ENCODE measurements around the gene NALCN.
A peak's percentile ranks its signal among the peaks of the same experiment; 100 is the strongest.

Gene NALCN

DNA sequence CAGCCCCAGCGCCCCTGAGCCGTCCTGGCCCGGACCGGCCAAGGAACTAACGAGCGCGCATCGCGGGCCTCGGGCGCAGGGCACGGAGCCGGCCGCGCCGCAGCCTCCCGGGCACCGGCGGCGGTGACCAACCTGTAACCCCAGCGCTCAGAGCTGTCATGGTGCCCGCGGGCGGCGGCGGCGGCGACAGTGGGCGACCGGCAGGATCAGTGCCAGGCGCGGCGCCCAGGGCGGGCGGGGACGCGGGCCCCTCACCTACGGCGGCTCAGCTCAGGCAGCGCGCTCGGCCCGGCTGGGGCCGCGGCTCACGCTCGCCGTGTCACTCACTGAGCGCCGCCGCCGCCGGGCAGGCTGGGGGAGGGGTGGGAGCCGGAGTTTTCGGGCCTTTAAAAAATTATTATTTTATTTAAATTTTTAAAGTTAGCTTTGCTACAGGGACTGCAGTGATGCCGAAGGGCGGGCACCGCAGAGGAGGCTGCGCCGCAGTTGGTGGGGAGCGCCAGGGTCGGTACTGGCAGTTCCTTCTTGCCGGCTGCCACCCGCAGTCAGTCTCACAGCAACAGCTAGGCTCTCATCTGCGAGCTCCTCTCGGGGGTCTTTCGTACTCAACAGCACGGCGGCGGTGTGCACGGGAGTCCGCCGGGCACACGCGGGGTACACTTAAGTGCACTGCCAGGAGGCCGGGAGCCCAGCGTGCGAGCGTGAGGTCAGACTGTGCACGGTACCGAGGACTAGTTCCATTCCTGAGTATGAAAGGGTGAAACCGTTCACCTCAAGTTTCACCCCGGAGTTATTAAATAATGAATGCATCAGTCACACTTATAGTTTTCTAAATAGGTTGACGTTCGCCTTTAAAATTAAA lies at the start of gene NALCN:
NALCN (minus strand) TSS at position 328 of the 862 bp plus-strand sequence. CDS start 17,382 bp downstream, outside the sequence.
- peak; percentile 52 for DNase-seq (ENCODE audit: low read depth)

DNA sequence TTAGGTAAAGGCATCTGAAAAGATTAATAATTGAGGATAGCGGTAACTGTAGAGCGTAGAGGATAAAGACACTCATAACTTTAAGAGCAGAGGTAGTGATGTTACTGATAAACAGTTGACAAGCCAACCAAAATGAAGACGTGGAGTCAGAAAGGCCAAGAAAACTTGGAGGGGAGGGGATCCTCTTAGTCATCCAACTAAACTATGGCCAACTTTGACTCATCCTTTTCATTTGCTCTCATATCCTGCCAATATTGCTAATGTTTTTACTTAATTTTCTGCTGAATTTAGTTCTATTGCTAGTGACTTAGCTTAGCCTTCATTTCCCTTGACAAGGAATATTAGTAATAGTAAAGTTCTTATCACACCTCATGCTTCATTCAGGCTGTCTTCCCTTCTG lies 49.6 kb upstream of the NALCN start:
- peak; percentile 81 for DNase-seq (ENCODE audit: low read depth)

DNA sequence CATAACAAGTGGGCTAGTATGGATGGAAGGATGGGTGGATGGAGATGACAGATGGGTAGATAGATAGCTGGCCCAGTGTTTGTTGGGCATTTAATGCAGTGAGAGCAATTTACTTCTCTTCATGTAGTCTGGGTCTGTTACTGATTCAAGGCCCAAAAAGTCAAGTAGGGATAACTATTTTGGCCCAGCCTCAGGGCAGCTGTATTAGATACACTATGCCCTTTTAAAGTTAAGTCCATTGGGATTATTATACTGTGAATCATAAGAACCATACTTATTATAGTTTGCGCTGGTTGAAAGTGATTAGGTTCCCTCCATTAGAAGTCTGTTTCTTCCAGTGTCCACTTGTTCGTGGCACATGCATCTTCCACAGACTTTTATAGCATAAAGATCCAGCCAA lies 40.9 kb upstream of the NALCN start:
- DNase-seq (ENCODE audit: low read depth): no peak

DNA sequence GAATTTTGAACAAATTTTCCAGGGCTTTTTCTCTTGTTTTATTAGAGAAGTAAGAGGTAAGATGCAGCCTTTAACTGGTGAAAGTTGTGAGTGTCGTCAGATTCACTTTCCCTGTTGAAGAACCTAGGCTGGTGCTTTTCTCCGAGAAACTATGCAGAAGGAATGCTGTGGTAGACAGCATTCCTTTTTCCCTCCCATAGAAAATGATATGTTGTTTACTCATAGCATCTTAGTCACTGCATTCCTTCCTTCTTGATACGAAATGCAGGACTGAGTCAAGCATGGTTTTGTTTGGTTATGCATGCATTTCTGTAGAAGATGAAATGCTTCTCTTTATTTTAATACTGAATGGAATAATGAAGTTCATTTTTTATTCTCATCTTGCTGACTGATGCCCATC lies 39.6 kb upstream of the NALCN start:
- peak; percentile 97 for DNase-seq (ENCODE audit: low read depth)

DNA sequence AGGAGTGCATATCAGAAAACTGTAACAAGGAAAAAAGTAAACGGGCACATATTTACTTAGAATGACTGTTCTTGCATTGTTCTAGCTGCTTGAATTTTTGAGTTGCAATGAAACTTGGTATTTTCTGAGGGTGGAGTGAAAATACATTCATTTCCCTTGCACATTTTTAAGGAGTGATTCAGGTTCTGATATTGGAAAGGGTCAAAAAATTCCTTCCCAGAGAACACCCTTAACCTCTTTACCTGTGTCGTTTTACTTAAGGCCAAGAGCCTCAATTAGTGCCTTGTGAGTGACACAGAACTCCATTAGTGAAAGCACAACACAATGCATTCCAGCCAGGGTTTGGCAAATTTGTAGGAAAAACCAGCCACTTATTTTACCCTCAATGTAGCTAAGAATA lies 38.5 kb upstream of the NALCN start:
- DNase-seq (ENCODE audit: low read depth): peak; percentile 78

DNA sequence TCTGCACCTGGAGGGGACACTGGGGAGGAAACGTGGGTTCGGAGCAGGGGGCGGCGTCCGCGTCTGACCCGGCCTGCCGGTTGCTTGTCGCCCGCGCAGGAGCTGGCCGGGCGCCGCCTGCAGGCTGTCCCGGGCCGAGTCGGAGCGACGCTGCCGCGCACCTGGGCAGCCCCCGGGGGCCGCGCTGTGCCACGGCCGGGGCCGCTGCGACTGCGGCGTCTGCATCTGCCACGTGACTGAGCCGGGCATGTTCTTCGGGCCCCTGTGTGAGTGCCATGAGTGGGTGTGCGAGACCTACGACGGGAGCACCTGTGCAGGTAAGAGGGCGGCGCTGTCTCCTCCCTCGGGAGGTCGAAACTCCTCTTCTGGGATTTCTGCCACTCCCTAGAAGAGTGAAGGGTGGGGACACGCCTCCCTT lies 37.5 kb upstream of the NALCN start:
- DNase-seq (ENCODE audit: low read depth): peak; percentile 64

DNA sequence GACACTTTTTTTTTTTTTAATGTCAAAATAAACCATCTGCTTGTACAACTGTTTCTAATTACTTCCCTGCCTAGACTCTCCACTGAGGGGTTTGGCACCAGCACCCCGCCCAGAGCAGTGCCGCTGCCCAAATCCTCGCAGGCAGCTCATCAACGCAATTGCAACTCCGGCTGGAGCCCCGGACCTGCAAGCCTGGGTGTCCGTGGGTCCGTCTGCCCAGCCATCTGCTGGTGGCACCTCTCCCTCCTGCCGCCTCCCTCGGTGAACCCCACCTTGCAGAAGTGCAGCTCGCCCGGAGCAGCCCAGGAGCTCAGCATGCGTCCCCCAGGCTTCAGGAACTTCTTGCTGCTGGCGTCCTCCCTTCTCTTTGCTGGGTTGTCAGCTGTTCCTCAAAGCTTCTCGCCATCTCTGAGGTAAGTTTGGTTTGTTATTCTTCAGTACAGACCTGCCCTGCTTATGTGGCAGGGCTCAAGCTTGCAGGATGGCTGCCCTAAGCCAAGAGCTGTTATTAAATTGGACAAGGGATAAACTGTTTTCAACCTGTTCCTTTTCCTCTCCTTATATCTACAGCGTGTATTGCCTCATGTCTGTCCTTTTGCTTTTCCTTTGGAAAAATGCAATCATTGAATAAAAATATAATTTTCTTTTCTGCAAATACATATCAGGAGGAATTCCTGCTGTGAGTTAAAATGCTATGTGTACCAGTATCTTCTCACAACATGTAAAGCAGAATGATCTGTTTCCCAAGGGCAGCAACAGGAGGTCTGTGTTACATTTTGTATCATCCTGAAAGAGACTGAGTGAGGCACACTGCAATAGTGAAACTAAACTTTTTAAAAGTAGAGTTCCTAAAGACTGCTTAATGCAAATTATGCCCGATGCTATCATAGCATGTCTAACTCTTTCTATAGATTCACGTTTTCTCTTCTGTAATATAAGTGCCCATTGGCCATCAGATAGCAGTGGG lies 36.5 kb upstream of the NALCN start, which contains the start of gene ITGBL1:
ITGBL1 (plus strand) TSS at position 157 of the 967 bp plus-strand sequence; CDS start at position 316, 159 bp downstream.
- peak; percentile 64 for DNase-seq (ENCODE audit: low read depth)

DNA sequence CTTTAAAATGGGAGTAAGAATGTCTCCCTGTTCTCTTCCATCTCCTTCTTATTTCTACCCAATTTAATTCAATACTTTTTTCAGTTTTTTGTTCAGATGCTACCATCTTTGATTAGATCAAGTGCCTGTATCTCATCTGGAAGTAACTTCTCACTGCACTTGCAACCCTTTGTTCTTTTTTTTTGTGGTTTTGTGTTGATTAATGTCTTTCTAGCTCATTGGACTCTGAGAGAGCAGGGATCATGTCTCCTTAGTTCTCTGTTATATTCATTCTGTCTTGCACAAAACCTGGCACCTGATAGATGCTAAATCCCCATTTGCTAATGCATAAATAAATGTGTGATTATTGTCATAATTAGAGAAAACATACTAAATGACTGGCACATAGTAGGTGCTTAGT lies 35.3 kb upstream of the NALCN start:
- no peak for DNase-seq (ENCODE audit: low read depth)

DNA sequence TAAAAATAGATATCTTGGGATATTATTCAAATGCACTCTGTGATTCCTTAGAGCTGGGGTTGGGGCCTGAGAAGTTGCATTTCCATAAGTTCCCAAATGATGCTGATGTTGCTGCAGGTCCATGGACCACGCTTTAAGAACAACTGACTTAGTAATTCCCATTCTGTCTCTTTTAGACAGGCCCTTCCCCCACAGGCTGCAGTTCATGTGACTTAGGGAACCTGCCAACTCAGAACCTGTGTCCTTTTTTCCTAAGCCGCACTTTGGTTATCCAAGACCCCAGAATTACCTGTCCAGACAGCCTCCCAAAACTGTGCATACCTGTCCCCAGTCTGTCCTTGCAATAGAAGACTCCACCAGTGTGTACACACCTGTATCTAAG lies 34.4 kb upstream of the NALCN start:
- DNase-seq (ENCODE audit: low read depth): no peak

DNA sequence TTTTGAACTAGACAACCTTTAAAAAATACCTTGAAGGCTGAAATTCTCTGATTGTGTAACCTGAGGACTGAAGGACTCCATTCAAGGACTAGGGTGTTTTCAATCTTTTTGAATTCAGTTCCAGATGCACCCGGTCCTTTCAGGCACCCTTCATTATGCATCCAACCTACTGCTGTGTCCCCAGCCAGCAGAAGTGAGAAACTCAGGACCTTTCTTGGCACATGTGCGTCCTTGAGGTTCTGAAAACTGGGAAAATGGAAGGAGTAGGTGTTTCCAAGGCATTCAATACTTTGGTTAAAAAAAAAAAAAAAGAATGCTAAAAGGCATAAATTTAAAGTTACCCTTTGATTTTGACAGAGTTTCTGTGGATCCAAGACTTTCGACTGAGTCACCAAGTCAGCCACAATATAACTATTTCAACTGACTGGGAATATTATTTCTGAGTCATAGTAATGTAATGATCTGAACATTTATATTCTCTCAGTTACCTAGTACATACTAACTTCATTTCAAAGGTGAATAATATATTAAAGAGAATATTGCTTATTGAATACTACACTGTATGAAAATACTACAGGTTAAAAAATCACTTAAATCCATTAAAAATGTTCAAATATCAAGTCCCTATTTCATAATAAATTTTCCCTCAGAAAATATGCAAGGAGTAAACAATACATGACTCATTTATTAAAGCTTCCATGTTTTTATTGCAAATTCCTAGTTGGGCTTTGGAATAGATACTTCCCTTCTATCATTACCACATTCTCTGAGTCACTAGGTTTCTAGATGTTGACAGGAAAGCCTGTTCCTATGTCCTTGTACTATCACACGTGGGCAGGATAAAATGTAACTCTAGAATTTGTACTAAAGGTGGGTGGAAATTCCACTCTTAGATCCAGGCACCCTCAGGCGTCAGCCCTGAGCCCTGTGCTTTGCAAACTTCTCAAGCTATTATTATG lies 33.8 kb upstream of the NALCN start:
- DNase-seq (ENCODE audit: low read depth): peak; percentile 98

DNA sequence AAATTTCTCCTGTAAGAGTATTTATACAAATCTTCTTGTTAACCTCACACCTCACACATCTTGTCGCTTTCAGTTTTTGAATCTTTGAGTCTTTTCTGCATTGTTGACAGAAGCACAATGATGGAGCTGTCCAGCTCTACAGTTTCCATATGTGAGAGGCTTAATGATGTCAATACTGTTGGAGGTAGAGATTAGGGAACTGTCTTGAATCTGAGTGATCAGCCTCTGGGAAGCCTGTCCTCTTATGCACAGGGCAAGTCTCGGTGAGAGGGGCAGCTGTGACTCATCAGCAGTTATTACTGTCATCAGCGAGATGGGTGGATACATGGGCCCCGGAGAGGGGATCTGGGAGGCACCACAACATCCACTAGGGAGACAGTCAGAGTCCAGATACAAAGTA lies 31.5 kb upstream of the NALCN start:
- peak; percentile 70 for DNase-seq (ENCODE audit: low read depth)

DNA sequence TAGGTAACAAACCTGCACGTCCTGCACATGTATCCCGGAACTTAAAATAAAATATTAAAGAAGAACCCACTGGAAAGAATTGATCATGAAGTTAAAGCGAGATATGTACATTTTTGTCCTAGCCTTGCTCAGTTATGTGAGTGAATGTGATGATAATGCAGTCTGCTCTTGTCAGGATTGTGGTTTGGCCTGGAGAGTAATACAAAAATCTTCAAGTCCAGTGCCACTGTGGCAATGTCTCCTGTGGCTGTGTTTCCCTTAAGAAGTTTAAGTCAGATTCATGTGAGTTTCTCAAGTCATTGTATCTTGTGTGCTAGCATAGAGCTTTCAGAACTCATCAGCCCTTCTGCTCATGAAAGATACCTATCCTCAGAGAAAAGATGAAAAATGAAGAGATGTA lies 18.2 kb upstream of the NALCN start:
- no peak for DNase-seq (ENCODE audit: low read depth)

DNA sequence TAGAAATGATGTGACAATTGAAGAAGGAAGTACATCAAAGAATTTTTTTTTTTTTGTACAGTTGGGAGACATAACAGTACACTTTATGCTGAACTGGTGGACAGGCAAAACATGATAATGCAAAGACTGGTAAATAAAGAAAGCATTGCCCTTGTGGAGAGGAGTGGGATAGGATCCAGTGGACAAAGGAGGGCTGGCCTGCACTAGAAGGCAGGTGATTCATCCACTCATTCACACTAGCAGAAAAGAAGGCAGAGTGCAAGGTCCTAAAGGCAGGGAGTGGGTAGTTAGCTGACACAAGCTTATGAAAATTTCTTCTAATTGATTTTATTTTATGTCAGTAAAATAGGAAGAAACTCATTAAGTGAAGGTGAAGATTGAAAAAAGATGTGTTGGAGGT lies 17.6 kb upstream of the NALCN start:
- peak; percentile 40 for DNase-seq (ENCODE audit: low read depth)

DNA sequence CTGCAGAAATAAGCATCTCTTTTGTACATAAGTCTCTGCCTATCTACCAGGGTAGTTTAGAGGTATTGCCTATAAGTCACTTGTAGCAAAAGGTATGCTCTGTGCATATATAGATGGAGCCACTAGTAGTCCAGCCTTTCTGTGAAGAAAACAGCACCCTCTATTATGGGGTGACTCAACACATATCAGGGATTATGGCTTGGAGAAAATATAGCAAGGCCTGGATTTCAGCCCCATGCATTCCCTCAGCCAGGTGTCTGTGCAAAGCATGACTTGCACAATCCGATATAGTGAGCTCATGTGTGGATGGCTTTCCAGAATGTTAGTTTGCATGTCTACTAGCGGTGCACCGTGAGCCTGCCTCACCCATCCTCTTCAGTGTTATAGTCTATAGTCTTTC lies 13.4 kb upstream of the NALCN start:
- DNase-seq (ENCODE audit: low read depth): no peak

DNA sequence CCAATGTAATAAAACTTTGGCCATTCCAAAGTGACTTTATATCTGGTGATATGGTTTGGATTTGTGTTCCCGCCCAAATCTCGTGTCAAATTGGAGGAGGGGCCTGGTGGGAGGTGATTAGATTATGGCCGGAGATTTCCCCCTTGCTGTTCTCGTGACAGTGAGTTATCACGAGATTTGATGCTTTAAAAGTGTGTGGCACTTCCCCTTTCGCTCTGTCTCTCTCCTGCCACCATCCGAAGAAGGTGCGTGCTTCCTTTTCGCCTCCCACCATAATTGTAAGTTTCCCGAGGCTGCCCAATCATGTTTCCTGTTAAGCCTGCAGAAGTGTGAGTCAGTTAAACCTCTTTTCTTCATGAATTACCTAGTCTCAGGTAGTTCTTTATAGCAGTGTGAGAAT lies 9.3 kb upstream of the NALCN start:
- no peak for DNase-seq (ENCODE audit: low read depth)

DNA sequence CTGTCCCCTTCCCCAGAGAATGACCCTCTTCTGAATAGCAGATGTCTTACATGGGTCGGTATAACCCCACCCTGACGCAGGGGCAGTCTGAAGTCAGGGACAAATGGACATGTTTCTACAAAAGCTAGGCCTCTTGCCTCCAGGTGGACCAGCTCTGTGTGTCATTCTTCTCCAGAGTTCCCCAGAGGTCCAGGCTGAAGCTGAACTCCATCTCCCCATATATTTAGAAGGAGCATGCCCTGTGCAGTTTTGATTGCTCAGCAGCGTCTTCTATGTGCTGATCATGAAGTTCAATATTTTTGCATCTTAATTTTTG lies 8.8 kb upstream of the NALCN start:
- no peak for DNase-seq (ENCODE audit: low read depth)

DNA sequence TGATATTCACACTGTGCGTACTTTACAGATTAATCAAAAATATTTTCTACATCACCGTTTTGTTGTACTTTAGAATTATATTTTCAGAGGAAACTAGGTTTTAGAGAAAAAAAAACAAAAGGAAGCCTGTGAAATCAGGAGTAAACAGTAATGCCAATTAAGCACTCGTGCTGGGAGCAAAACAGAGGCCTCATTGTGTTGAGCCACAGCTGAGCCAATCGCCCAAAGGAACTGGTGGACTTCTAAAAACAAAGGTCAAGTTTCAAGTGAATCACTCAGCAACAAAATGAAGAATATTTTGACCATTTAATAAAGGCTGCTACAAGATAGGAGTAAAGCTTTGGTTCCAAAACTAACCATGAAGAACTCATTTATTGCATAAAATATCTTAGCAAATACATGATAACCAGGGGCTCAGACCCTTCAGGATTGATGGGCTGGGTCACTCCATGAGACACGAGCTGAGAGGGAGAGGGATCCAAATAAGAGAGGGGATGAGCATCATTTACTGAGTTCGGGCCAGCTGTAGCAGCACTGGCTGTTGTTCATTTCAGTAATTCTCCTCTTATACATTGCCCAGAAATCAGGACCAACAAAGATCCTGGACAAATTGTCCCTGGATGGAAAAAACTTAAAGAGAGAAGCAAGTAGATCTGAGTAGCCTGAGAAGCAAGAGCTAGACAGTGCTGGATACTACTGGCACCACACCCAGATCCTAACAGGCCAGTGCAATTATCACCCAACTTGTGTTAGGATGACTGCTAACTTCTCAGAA lies 8.3 kb upstream of the NALCN start:
- DNase-seq (ENCODE audit: low read depth): peak; percentile 46

DNA sequence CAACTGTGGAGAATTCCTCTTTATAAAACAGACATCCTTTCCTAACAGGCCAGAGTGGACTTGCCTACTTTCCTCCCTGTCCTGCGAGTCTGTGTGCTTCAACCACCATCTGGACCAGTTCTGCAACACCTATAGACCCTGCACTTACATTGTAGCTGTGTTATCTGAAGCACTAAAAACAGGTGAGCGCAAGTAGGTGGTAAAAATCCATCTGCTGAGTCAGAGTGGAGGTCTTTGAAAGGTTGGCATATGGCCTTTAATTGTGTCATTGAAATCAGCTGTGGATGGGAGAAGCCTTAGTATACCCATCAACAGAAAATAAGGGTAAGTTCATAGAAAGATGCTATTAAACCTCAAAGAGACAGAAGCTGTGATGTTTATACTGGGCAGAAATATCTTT lies 7.6 kb upstream of the NALCN start:
- DNase-seq (ENCODE audit: low read depth): no peak

DNA sequence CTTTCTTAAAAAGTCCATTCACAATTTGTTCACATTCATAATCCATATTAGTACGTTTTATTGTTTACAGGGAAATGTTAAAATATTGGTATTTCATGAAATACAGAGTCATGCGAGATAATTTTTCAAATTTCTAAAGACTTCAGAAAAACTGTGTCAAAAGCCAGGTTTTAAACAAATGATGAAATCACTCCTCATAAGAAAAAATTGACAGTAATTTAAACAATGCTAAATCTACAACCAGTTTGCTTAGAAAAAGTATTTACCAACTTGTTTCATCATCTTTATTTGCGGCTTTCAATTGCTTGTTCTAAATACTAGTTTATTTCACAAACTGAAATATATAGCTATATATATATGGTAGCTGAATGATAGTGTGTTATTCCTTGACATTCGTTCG lies 1.2 kb upstream of the NALCN start:
- no peak for DNase-seq (ENCODE audit: low read depth)

DNA sequence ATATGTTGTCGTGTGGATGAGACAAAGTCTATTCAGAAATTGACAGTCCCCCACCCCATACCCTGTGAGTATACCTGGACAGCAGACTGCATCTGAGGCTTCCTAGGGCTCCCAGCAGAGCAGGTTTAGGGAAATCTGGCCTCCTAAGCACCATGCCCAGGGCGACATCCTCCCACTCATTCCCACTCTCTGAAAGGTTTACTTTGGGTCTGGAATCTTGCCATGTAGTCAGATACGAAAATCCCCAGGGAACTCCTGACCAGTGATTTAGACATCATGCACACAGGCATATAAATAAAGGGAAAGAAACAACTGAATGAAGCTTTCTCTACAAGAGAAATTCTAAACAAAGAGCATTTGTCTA lies 717 bp upstream of the NALCN start:
- DNase-seq (ENCODE audit: low read depth): peak; percentile 78
